ENCODE measurements around the gene DNMBP.

Gene DNMBP

DNA sequence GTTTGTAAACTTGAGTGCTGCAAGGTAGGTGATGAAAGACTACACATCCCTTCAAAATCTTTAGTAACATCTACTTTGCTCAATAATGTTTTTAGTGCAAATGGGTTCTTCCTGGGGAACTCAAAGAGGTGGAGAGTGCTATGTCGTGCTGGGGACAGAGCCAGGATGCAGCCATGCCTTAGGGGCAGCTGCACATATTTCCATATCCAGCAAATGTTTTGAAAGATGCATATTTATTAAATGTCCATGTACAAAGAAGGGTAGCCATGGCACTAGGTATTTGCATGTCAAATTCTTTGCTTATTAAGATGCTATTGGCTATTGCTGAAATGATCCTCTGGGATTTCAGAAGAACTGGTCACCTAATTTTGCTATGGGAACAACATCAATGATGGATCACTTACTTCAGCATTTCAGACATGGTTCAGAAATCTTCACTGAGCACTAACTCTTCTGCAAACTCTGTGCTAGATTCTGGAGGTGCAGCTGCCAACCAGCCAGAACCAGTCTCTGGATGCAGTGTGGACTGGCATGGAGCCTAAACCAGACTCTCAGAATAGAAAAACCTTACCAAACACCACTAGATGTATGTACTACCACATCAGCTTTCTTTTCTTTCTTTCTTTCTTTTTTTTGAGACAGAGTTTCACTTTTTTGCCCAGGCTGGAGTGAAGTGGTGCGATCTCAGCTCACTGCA, 31.7 kb upstream of the DNMBP start:
- H2AK5ac ChIP-seq (ENCODE audit: low read depth, low read length): no peak overlapping the region
- H3K27ac ChIP-seq (replicated peaks; ENCODE audit: low read length): no peak overlapping the region
- H3K4me2 ChIP-seq (ENCODE audit: insufficient read depth, low read length, poor library complexity, severe bottlenecking): no peak overlapping the region
- H3K14ac ChIP-seq (ENCODE audit: low read length): no peak overlapping the region
- H2AFZ ChIP-seq (ENCODE audit: low read length): no peak overlapping the region
- H3K4me3 ChIP-seq (ENCODE audit: low read length in 2 of 2): no peak overlapping the region
- H4K8ac ChIP-seq (ENCODE audit: low read depth, low read length): no peak overlapping the region
- H3K79me1 ChIP-seq (ENCODE audit: low read depth, low read length): no peaks in the 10 kb centered on the region
- DNase-seq (ENCODE audit: low spot score): no peak
- H3K23ac ChIP-seq (ENCODE audit: low read depth, low read length, poor library complexity): no peak overlapping the region
- H2BK12ac ChIP-seq (ENCODE audit: low read length): no peak overlapping the region
- H2BK120ac ChIP-seq (ENCODE audit: low read depth, low read length): no peak overlapping the region
- no peaks in the 10 kb centered on the region for H3K4me1 ChIP-seq (ENCODE audit: control insufficient read depth in 2 of 2, insufficient read depth in 1 of 2, low read depth in 1 of 2, low read length in 2 of 2)
- H3K27me3 ChIP-seq (ENCODE audit: control insufficient read depth in 3 of 3, insufficient read depth in 3 of 3, low read depth in 1 of 3, low read length in 3 of 3): no peaks in the 10 kb centered on the region
- H3K9ac ChIP-seq (ENCODE audit: low read depth, low read length, poor library complexity): no peak overlapping the region
- H3K9me3 ChIP-seq (replicated peaks in 1 of 2; ENCODE audit: control insufficient read depth in 2 of 2, insufficient read depth in 1 of 2, low read depth in 1 of 2, low read length in 2 of 2): no peaks in the 10 kb centered on the region
- no peaks in the 10 kb centered on the region for H3K36me3 ChIP-seq (replicated peaks in 1 of 2; ENCODE audit: control insufficient read depth in 2 of 2, insufficient read depth in 2 of 2, low read length in 2 of 2)
- no peak overlapping the region for H2BK5ac ChIP-seq (ENCODE audit: low read length)
- no CpG with 5 or more reads among the region's 2 CpGs for WGBS, 2 donors (ENCODE audit: extremely low coverage in 2 of 2, insufficient read length in 2 of 2, insufficient replicate concordance in 1 of 2)
- no peak overlapping the region for H4K91ac ChIP-seq (ENCODE audit: low read depth, low read length, poor library complexity)
- no peak overlapping the region for H3K4ac ChIP-seq (ENCODE audit: low read length)
- no peak overlapping the region for H3K18ac ChIP-seq (ENCODE audit: low read length)
- no peak overlapping the region for H2BK15ac ChIP-seq (ENCODE audit: low read length)

GRCh38 chr10:100038561-100039071, 28.9 kb upstream of the DNMBP start:
- Histone ChIP-seq H3K27ac (replicated peaks; ENCODE audit: low read length) (no peak overlapping the region), H3K4ac (ENCODE audit: low read length) (no peak overlapping the region)

DNA sequence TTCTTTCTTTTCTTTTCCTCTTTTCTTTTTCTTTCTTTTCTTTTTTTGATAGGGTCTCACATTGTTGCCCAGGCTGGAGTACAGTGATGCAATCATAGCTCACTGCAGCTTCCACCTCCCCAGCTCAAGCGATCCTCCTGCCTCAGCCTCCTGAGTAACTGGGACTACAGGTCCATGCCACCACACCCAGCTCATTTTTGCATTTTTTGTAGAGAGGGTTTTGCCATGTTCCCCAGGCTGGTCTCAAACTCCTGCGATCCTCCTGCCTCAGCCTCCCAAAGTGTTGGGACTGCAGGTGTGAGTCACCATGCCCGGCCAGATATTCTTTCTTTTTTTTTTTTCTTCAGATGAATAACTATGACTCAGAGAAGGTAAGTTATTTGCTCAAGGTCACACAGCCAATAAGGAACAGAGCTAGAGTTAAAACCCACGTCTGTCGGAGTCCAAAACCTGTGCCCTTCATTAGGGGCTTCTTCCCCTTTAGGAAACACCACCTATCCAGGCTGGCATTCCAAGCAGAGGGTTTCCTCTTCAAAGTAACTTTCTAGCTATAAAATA, 28.1 kb upstream of the DNMBP start:
- no CpG with 5 or more reads among the region's 5 CpGs for WGBS, 2 donors (ENCODE audit: extremely low coverage in 2 of 2, insufficient read length in 2 of 2, insufficient replicate concordance in 1 of 2)

More at GRCh38 chr10:100038561-100039071, 28.9 kb upstream of the DNMBP start:
- H4K8ac ChIP-seq (ENCODE audit: low read depth, low read length): no peak overlapping the region
- no peak overlapping the region for H3K14ac ChIP-seq (ENCODE audit: low read length)
- H2BK12ac ChIP-seq (ENCODE audit: low read length): no peak overlapping the region
- no peaks in the 10 kb centered on the region for H3K36me3 ChIP-seq (replicated peaks in 1 of 2; ENCODE audit: control insufficient read depth in 2 of 2, insufficient read depth in 2 of 2, low read length in 2 of 2)
- peak overlapping the region; percentile 17 for H2AFZ ChIP-seq (ENCODE audit: low read length)
- no peak overlapping the region for H3K4me2 ChIP-seq (ENCODE audit: insufficient read depth, low read length, poor library complexity, severe bottlenecking)
- no CpG with 5 or more reads among the region's 1 CpG for WGBS, 2 donors (ENCODE audit: extremely low coverage in 2 of 2, insufficient read length in 2 of 2, insufficient replicate concordance in 1 of 2)
- no peak overlapping the region for H2AK5ac ChIP-seq (ENCODE audit: low read depth, low read length)
- no peaks in the 10 kb centered on the region for H3K79me1 ChIP-seq (ENCODE audit: low read depth, low read length)
- DNase-seq (ENCODE audit: low spot score): no peak
- no peaks in the 10 kb centered on the region for H3K4me1 ChIP-seq (ENCODE audit: control insufficient read depth in 2 of 2, insufficient read depth in 1 of 2, low read depth in 1 of 2, low read length in 2 of 2)
- H4K91ac ChIP-seq (ENCODE audit: low read depth, low read length, poor library complexity): no peak overlapping the region
- H3K9me3 ChIP-seq (replicated peaks in 1 of 2; ENCODE audit: control insufficient read depth in 2 of 2, insufficient read depth in 1 of 2, low read depth in 1 of 2, low read length in 2 of 2): peaks cover 0 to under 1% of the 10 kb centered on the region in 2 donors
- no peak overlapping the region for H3K9ac ChIP-seq (ENCODE audit: low read depth, low read length, poor library complexity)
- H3K4me3 ChIP-seq (ENCODE audit: low read length in 2 of 2): no peak overlapping the region
- H2BK5ac ChIP-seq (ENCODE audit: low read length): no peak overlapping the region
- peaks cover 0 to 4% (median 0%) of the 10 kb centered on the region in 3 experiments for H3K27me3 ChIP-seq (ENCODE audit: control insufficient read depth in 3 of 3, insufficient read depth in 3 of 3, low read depth in 1 of 3, low read length in 3 of 3)
- H3K18ac ChIP-seq (ENCODE audit: low read length): peak overlapping the region; percentile 5
- no peak overlapping the region for H2BK15ac ChIP-seq (ENCODE audit: low read length)
- no peak overlapping the region for H2BK120ac ChIP-seq (ENCODE audit: low read depth, low read length)
- H3K23ac ChIP-seq (ENCODE audit: low read depth, low read length, poor library complexity): no peak overlapping the region

DNA sequence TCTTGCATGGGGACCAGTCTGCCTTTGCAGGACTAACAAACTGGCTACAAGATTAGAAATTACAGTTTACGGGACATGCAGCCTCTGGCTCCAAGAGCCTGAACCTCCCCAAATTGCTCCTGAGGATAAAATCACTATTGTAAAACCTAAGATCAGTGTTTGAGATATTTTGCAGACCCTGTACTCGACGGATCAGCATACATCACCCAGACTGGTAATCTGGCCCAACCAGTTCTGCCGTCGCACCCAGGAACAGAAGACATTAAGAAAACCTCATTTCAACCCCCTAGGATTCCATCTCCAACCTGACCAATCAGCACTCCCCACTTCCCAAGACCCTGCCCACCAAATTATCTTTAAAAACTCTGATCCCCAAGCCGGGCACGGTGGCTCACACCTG, 27.1 kb upstream of the DNMBP start:
- Histone ChIP-seq H4K8ac (ENCODE audit: low read depth, low read length) (no peak overlapping the region), H3K36me3 (replicated peaks in 1 of 2; ENCODE audit: control insufficient read depth in 2 of 2, insufficient read depth in 2 of 2, low read length in 2 of 2) (no peaks in the 10 kb centered on the region), H3K18ac (ENCODE audit: low read length) (no peak overlapping the region), H3K4me1 (ENCODE audit: control insufficient read depth in 2 of 2, insufficient read depth in 1 of 2, low read depth in 1 of 2, low read length in 2 of 2) (no peaks in the 10 kb centered on the region), H3K23ac (ENCODE audit: low read depth, low read length, poor library complexity) (no peak overlapping the region), H3K27me3 (ENCODE audit: control insufficient read depth in 3 of 3, insufficient read depth in 3 of 3, low read depth in 1 of 3, low read length in 3 of 3) (peaks cover 0 to 4% (median 0%) of the 10 kb centered on the region in 3 experiments), H3K79me1 (ENCODE audit: low read depth, low read length) (no peaks in the 10 kb centered on the region), H3K9ac (ENCODE audit: low read depth, low read length, poor library complexity) (no peak overlapping the region), H3K27ac (replicated peaks; ENCODE audit: low read length) (no peak overlapping the region), H2AK5ac (ENCODE audit: low read depth, low read length) (no peak overlapping the region), H2AFZ (ENCODE audit: low read length) (no peak overlapping the region), H4K91ac (ENCODE audit: low read depth, low read length, poor library complexity) (no peak overlapping the region), H2BK12ac (ENCODE audit: low read length) (no peak overlapping the region), H3K9me3 (replicated peaks in 1 of 2; ENCODE audit: control insufficient read depth in 2 of 2, insufficient read depth in 1 of 2, low read depth in 1 of 2, low read length in 2 of 2) (peaks cover 0 to 5% of the 10 kb centered on the region in 2 donors), H2BK120ac (ENCODE audit: low read depth, low read length) (no peak overlapping the region), H3K4me3 (ENCODE audit: low read length in 2 of 2) (no peak overlapping the region), H3K4ac (ENCODE audit: low read length) (no peak overlapping the region), H3K14ac (ENCODE audit: low read length) (no peak overlapping the region), H2BK5ac (ENCODE audit: low read length) (no peak overlapping the region), H3K4me2 (ENCODE audit: insufficient read depth, low read length, poor library complexity, severe bottlenecking) (no peak overlapping the region), H2BK15ac (ENCODE audit: low read length) (no peak overlapping the region)
- no CpG with 5 or more reads among the region's 7 CpGs for WGBS, 2 donors (ENCODE audit: extremely low coverage in 2 of 2, insufficient read length in 2 of 2, insufficient replicate concordance in 1 of 2)
- DNase-seq (ENCODE audit: low spot score): no peak

More for the DNA sequence above, 28.1 kb upstream of the DNMBP start:
- no peak overlapping the region for H2AFZ ChIP-seq (ENCODE audit: low read length)
- H3K36me3 ChIP-seq (replicated peaks in 1 of 2; ENCODE audit: control insufficient read depth in 2 of 2, insufficient read depth in 2 of 2, low read length in 2 of 2): no peaks in the 10 kb centered on the region
- H3K27ac ChIP-seq (replicated peaks; ENCODE audit: low read length): no peak overlapping the region
- no peak overlapping the region for H4K91ac ChIP-seq (ENCODE audit: low read depth, low read length, poor library complexity)
- H3K27me3 ChIP-seq (ENCODE audit: control insufficient read depth in 3 of 3, insufficient read depth in 3 of 3, low read depth in 1 of 3, low read length in 3 of 3): peaks cover 0 to 4% (median 0%) of the 10 kb centered on the region in 3 experiments
- H3K79me1 ChIP-seq (ENCODE audit: low read depth, low read length): no peaks in the 10 kb centered on the region
- no peak overlapping the region for H2BK12ac ChIP-seq (ENCODE audit: low read length)
- no peak overlapping the region for H3K4me3 ChIP-seq (ENCODE audit: low read length in 2 of 2)
- no peak overlapping the region for H2BK15ac ChIP-seq (ENCODE audit: low read length)
- H2BK5ac ChIP-seq (ENCODE audit: low read length): no peak overlapping the region
- no peak overlapping the region for H3K4me2 ChIP-seq (ENCODE audit: insufficient read depth, low read length, poor library complexity, severe bottlenecking)
- H4K8ac ChIP-seq (ENCODE audit: low read depth, low read length): no peak overlapping the region
- no peak overlapping the region for H2AK5ac ChIP-seq (ENCODE audit: low read depth, low read length)
- no peaks in the 10 kb centered on the region for H3K4me1 ChIP-seq (ENCODE audit: control insufficient read depth in 2 of 2, insufficient read depth in 1 of 2, low read depth in 1 of 2, low read length in 2 of 2)
- H3K14ac ChIP-seq (ENCODE audit: low read length): no peak overlapping the region
- no peak overlapping the region for H3K9ac ChIP-seq (ENCODE audit: low read depth, low read length, poor library complexity)
- H3K4ac ChIP-seq (ENCODE audit: low read length): no peak overlapping the region
- no peak for DNase-seq (ENCODE audit: low spot score)
- H3K18ac ChIP-seq (ENCODE audit: low read length): no peak overlapping the region
- no peak overlapping the region for H3K23ac ChIP-seq (ENCODE audit: low read depth, low read length, poor library complexity)
- H2BK120ac ChIP-seq (ENCODE audit: low read depth, low read length): no peak overlapping the region
- peaks cover 0 to 5% of the 10 kb centered on the region in 2 donors for H3K9me3 ChIP-seq (replicated peaks in 1 of 2; ENCODE audit: control insufficient read depth in 2 of 2, insufficient read depth in 1 of 2, low read depth in 1 of 2, low read length in 2 of 2)

Measured in neuronal stem cell (in vitro differentiated cells).